GM18519 (cell line): ENCODE data around the gene ENG.

Experiments used
- ATAC-seq: cut with Tn5 transposase; IDR thresholded peaks from one replicate; pipeline ENCODE4 v1.9.1; 2021; ENCODE audit warnings: mild to moderate bottlenecking, moderate library complexity; ENCODE audit not compliant: unreplicated experiment, low FRiP score

Gene ENG

GRCh38 chr9:127779136-127779981 lies 75.1 kb downstream of the ENG start:
- ATAC-seq: no peak

- no peak for ATAC-seq
Observed at GRCh38 chr9:127778280-127779135, 76.0 kb downstream of the ENG start, which contains the start of gene SH2D3C. Gene SH2D3C (minus strand): TSS chr9:127778666. CDS start chr9:127778627, 39 bp downstream.

- no peak for ATAC-seq
Observed at GRCh38 chr9:127777368-127777980, 77.0 kb downstream of the ENG start.

DNA sequence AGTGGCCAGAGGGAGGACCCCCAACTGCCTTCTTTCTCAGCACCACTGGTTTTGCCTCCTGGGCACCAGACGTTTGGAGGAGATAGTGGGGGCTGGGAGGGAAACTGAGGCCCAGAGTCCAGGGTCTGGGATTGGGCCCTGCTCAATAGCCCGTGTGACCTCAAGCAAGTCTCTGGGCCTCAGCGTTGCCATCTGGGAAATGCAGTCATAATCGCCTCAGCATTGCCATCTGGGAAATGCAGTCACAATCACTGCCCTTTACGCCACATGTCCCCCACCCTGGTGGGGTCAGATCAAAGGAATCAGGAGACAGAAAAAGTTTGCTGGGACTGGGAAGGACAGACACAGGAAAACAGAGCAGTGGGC lies 77.6 kb downstream of the ENG start:
- no peak for ATAC-seq

DNA sequence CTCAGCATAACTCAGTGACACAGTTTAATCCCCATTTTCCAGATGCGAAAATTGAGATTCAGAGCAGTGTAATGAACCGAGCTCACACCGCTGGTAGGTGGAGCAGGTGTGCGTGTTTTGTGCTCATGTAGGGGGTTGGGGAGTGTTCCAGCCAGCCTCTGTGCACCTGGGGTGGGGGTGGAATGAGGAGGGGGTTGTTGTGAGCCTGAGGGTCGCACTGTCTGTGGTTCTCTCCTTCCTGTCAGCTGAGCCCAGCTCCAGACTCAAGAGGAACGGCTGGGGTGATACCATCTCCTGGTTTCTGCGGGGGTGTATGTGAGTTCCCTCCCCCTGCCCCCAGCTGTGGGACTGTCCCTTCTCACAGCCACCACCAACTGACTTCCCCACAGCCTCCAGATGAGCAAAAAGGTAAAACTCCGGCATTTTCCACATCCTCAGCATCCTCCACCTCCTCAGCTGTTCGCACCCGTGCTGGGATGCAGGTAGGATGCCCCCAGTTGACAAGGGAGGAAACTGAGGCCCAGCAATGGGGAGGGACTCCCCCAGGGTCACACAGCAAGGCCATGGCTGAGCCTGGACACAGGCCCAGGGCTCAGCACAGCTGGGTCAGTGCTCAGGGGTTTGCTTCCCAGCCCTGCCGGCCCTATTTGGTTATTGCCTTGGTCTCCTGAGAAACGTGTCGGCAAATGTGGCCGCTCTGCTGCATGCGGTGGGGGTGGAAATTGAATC lies 78.1 kb downstream of the ENG start:
- no peak for ATAC-seq

GRCh38 chr9:127773981-127774380 lies 80.5 kb downstream of the ENG start:
- no peak for ATAC-seq

GRCh38 chr9:127773272-127773671 lies 81.2 kb downstream of the ENG start:
- ATAC-seq: no peak

GRCh38 chr9:127772603-127773002 lies 81.9 kb downstream of the ENG start:
- ATAC-seq: no peak

DNA sequence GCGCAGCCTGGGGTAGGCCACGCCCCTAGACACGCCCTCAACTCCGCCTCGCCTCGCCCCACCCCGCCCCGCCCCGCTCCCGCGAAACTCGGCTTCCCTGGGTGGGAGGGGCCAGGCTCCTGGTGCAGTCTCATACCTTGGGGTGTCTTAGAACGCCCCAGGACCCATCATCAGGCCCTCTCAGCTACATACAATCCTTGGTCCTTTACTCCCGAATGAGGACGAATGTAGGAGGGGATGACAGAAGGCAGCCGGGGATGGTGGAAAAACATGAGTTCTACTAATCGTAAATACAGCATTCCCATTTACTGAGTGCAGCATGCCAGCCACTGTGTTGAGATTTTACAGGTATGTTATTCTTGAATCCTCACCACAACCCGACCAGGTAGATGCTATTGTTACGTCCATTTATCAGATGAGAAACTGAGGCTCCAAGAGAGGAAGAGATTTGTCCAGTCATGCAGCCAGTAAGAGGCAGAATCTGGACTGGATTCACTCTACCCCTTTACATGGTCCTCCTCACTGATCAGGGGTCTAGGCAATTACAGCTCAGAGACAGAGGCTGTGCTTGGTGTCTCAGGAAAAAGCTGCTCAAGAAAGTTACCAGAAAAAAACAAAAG lies 82.8 kb downstream of the ENG start:
- ATAC-seq: no peak

- ATAC-seq: peak; percentile 57
Observed at GRCh38 chr9:127770905-127771569, 83.4 kb downstream of the ENG start.

- ATAC-seq: no peak
Observed at GRCh38 chr9:127770583-127770904, 83.9 kb downstream of the ENG start.

DNA sequence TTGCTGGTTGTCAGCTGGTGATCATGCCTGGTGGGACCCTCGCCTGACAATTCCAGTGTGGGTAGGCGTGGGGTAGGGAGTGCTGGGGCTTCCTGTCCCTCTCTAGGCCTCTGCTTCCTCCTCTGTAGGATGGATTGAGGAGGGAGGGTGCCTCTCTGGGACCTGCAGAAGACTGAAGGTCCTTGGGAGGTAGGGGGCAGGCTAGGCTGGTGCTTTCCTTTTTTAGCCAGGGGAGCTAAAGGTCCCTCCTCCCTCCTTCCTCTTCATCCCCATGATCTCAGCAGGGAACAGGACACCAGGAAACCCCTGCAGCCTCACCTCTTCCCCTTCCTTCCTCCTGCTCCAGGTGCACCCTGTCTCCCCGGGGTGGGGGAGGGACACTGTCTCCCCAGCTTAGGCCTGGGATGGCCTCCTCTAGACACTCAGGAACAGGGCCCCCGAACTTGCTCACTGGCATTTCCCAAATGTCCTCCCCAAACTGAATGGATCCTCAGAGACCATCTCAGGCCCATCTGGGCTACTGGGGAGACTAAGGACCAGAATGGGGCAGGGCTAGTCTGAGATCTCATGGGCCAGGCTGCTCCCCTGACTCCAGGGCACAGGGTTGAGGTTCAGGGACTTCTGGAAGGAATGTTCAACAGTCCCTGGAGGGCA lies 84.4 kb downstream of the ENG start:
- ATAC-seq: no peak

DNA sequence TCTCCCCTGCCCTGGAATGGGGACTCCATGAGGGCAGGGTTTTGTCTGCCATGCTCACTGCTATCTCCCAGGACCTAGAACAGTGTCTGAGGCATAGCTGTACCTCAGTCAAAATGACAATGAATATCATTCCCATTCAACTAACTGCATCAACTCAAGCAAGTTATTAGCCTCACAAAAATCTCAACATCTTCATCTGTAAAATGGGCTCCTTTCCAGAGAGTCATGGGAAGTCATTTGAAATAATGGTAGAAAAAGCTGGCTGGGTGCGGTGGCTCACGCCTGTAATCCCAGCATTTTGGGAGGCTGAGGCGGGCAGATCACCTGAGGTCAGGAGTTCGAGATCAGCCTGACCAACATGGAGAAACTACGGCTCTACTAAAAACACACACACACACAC lies 85.4 kb downstream of the ENG start:
- no peak for ATAC-seq

- no peak for ATAC-seq
Observed at GRCh38 chr9:127768698-127769097, 85.8 kb downstream of the ENG start.

DNA sequence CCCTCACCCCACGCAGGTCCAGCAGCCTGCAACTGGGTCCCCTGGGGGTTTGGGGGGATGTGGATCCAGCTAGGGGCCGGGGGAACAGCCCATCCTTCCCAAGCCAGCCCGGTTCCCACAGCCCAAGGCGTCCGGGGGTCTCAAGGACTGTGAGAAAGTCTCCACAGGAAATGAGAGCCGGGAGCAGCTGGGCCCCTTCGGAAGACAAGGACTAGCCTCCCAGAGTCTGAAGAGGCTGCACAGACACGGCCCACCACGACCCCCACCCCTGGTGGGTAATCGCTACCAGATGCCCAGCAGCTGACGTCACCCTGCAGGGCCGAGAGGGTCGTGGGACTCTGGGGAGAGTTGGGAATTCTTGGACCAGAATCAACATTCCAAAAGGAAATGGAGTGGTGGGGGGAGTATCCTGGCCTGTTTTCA lies 86.5 kb downstream of the ENG start:
- ATAC-seq: no peak

DNA sequence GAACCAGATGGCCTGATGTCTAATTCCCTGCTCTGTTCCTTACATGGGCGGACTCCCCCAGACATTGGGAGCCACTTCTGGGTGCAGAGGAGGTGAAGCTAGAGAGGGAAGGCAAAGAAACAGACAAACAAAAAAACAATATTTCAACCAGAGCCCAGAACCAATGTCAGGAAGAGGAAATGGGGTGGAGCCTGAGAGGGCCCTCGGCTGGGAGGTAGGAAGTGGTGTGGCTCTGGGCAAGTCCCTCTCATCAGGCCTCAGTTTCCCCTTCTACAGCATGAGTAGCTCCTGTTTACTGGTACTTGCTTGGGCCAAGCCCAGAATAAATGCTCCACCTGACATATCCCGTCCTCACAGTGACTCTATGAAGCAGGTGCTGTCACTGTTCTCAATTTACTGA lies 87.0 kb downstream of the ENG start:
- ATAC-seq: no peak

DNA sequence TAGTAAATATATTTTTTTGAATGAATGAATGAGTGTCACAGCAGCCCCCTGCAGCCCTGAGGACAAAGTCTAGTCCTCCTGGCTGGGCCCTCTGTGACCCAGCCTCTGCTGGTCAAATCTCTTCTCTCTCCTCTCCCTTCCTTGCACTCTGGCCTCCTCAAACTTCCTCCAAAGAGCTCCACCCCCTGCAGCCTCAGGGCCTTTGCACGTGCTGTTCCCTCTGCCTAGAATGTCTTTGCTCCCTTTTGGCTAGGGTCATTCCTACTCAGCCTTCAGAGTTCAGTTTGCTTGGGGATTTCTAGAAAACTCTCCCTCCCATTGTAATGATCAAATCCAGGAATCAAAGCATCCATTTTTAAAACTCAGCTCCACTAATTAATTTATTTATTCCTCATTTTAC lies 89.0 kb downstream of the ENG start:
- no peak for ATAC-seq
